ENCODE measurements around the gene NFKBIE. TPM values are rescaled to one million over a fixed set of nuclear protein-coding genes. Genes with fewer than 3 reads are reported as not detected.

Gene NFKBIE
- total RNA-seq, 2 experiments from 2014 or later = 14.7 to 15.3 TPM

GRCh38 chr6:44269178-44269920, 4.0 kb upstream of the NFKBIE start:
- Mint-ChIP-seq H3K27me3 (peaks cover 51% of the 10 kb centered on the region), H3K4me3 (no peak overlapping the region), H3K36me3 (ENCODE audit: low read depth) (no peaks in the 10 kb centered on the region), H3K9me3 (no peaks in the 10 kb centered on the region), H3K4me1 (peaks cover 35% of the 10 kb centered on the region), H3K27ac (no peak overlapping the region)
- DNase-seq = no peak
- ChIA-PET CTCF (interaction anchor here (1.0 to 2.8 kb wide), 10 partner anchors 13 to 148 kb away, joined by 3 to 25 read pairs (median 4); partner anchors contain the start of gene AARS2), POLR2A (no interaction called here)

- CTCF ChIA-PET = interaction anchor here (0.7 to 2.8 kb wide), 21 partner anchors 11 to 188 kb away, joined by 3 to 25 read pairs (median 4); partner anchors contain the start of gene AARS2
- no peak overlapping the region for H3K4me3 Mint-ChIP-seq
- no peak overlapping the region for H3K27ac Mint-ChIP-seq
- no peaks in the 10 kb centered on the region for H3K9me3 Mint-ChIP-seq
- peaks cover 42% of the 10 kb centered on the region for H3K27me3 Mint-ChIP-seq
- peaks cover 2% of the 10 kb centered on the region for H3K36me3 Mint-ChIP-seq (ENCODE audit: low read depth)
- peaks cover 46% of the 10 kb centered on the region for H3K4me1 Mint-ChIP-seq
- peak; percentile 62 for DNase-seq
- POLR2A ChIA-PET = no interaction called here
These were observed 2.8 kb upstream of the NFKBIE start for GRCh38 chr6:44268095-44268628.

GRCh38 chr6:44267252-44267651, 1.9 kb upstream of the NFKBIE start:
- peaks cover 34% of the 10 kb centered on the region for H3K27me3 Mint-ChIP-seq
- H3K4me1 Mint-ChIP-seq = peaks cover 55% of the 10 kb centered on the region

GRCh38 chr6:44266347-44266746, 996 bp upstream of the NFKBIE start:
- Mint-ChIP-seq H3K36me3 (ENCODE audit: low read depth) (peaks cover 2% of the 10 kb centered on the region), H3K9me3 (no peaks in the 10 kb centered on the region), H3K27ac (peak overlapping the region; percentile 78), H3K27me3 (peaks cover 25% of the 10 kb centered on the region), H3K4me1 (peaks cover 59% of the 10 kb centered on the region), H3K4me3 (peak overlapping the region; percentile 95)
- POLR2A ChIA-PET = no interaction called here
- CTCF ChIA-PET = interaction anchor here (0.7 to 2.8 kb wide), 7 partner anchors 10 to 72 kb away, joined by 3 to 25 read pairs (median 6); partner anchors contain the start of gene AARS2
- DNase-seq = no peak

More at GRCh38 chr6:44267252-44267651, 1.9 kb upstream of the NFKBIE start:
- DNase-seq = no peak
- ChIA-PET CTCF (interaction anchor here (0.6 to 2.8 kb wide), 12 partner anchors 11 to 140 kb away, joined by 3 to 25 read pairs (median 4); partner anchors contain the start of gene AARS2), POLR2A (no interaction called here)
- Mint-ChIP-seq H3K9me3 (no peaks in the 10 kb centered on the region), H3K4me3 (no peak overlapping the region), H3K36me3 (ENCODE audit: low read depth) (peaks cover 2% of the 10 kb centered on the region), H3K27ac (no peak overlapping the region)

GRCh38 chr6:44265722-44266233, 427 bp upstream of the NFKBIE start:
- DNase-seq = no peak
- H3K4me1 Mint-ChIP-seq = peaks cover 60% of the 10 kb centered on the region
- peak overlapping the region; percentile 95 for H3K4me3 Mint-ChIP-seq
- no peaks in the 10 kb centered on the region for H3K9me3 Mint-ChIP-seq
- H3K36me3 Mint-ChIP-seq (ENCODE audit: low read depth) = peaks cover 6% of the 10 kb centered on the region
- ChIA-PET CTCF (interaction anchor here (1.6 to 1.9 kb wide), 2 partner anchors 9 to 47 kb away, joined by 3 to 6 read pairs; partner anchors contain the start of gene AARS2), POLR2A (no interaction called here)
- H3K27me3 Mint-ChIP-seq = peaks cover 21% of the 10 kb centered on the region
- H3K27ac Mint-ChIP-seq = peak overlapping the region; percentile 88

GRCh38 chr6:44264154-44265006, 971 bp downstream of the NFKBIE start:
- H3K27ac Mint-ChIP-seq = peak overlapping the region; percentile 92
- peak overlapping the region; percentile 95 for H3K4me3 Mint-ChIP-seq
- peaks cover 12% of the 10 kb centered on the region for H3K27me3 Mint-ChIP-seq
- peaks cover 8% of the 10 kb centered on the region for H3K36me3 Mint-ChIP-seq (ENCODE audit: low read depth)
- H3K4me1 Mint-ChIP-seq = peaks cover 53% of the 10 kb centered on the region
- CTCF ChIA-PET = interaction anchor here (1.0 to 1.6 kb wide), 6 partner anchors 12 to 78 kb away, joined by 3 to 8 read pairs (median 4); partner anchors contain the start of genes HSP90AB1 and SPATS1
- peak; percentile 45 for DNase-seq
- H3K9me3 Mint-ChIP-seq = no peaks in the 10 kb centered on the region
- POLR2A ChIA-PET = no interaction called here

GRCh38 chr6:44263354-44264100, 1.8 kb downstream of the NFKBIE start:
- CTCF ChIA-PET = interaction anchor here (1.0 to 1.6 kb wide), 6 partner anchors 11 to 79 kb away, joined by 3 to 8 read pairs (median 4); partner anchors contain the start of genes HSP90AB1 and SPATS1
- Mint-ChIP-seq H3K27ac (peak overlapping the region; percentile 92), H3K36me3 (ENCODE audit: low read depth) (peaks cover 10% of the 10 kb centered on the region), H3K4me3 (peak overlapping the region; percentile 95), H3K4me1 (peaks cover 50% of the 10 kb centered on the region), H3K27me3 (peaks cover 4% of the 10 kb centered on the region), H3K9me3 (no peaks in the 10 kb centered on the region)
- POLR2A ChIA-PET = interaction anchor here (0.6 kb wide), 1 partner anchor 888 kb away, joined by 4 read pairs; no protein-coding TSS in a partner anchor
- DNase-seq = no peak

GRCh38 chr6:44262467-44263353, 2.6 kb downstream of the NFKBIE start:
- Mint-ChIP-seq H3K4me1 (peaks cover 53% of the 10 kb centered on the region), H3K4me3 (peak overlapping the region; percentile 95), H3K27me3 (peaks cover 2% of the 10 kb centered on the region), H3K36me3 (ENCODE audit: low read depth) (peaks cover 10% of the 10 kb centered on the region), H3K9me3 (no peaks in the 10 kb centered on the region), H3K27ac (peak overlapping the region; percentile 92)
- ChIA-PET CTCF (interaction anchor here (0.5 to 1.5 kb wide), 7 partner anchors 9 to 46 kb away, joined by 3 to 8 read pairs (median 3); partner anchors contain the start of gene HSP90AB1), POLR2A (no interaction called here)
- no peak for DNase-seq

GRCh38 chr6:44261581-44261980, 3.8 kb downstream of the NFKBIE start:
- no peaks in the 10 kb centered on the region for H3K9me3 Mint-ChIP-seq
- ChIA-PET POLR2A (no interaction called here), CTCF (interaction anchor here (1.1 to 1.5 kb wide), 4 partner anchors 8 to 40 kb away, joined by 3 to 8 read pairs (median 5); no protein-coding TSS in a partner anchor)
- H3K36me3 Mint-ChIP-seq (ENCODE audit: low read depth) = peaks cover 10% of the 10 kb centered on the region
- no peaks in the 10 kb centered on the region for H3K27me3 Mint-ChIP-seq
- no peak for DNase-seq
- H3K27ac Mint-ChIP-seq = no peak overlapping the region
- H3K4me3 Mint-ChIP-seq = no peak overlapping the region
- peaks cover 50% of the 10 kb centered on the region for H3K4me1 Mint-ChIP-seq

GRCh38 chr6:44260451-44261297, 4.7 kb downstream of the NFKBIE start:
- Mint-ChIP-seq H3K27ac (peak overlapping the region; percentile 46), H3K4me3 (no peak overlapping the region), H3K36me3 (ENCODE audit: low read depth) (peaks cover 10% of the 10 kb centered on the region), H3K4me1 (peaks cover 52% of the 10 kb centered on the region), H3K27me3 (no peaks in the 10 kb centered on the region), H3K9me3 (no peaks in the 10 kb centered on the region)
- CTCF ChIA-PET = interaction anchor here (0.6 to 1.1 kb wide), 2 partner anchors 16 to 260 kb away, joined by 3 to 5 read pairs; no protein-coding TSS in a partner anchor
- POLR2A ChIA-PET = no interaction called here
- DNase-seq = no peak
